Measurements from ENCODE around the gene FUT3. TPM values are rescaled to one million over a fixed set of nuclear protein-coding genes. Genes with fewer than 3 reads are reported as not detected.

Gene FUT3
- total and polyA plus RNA-seq, 2 of the 8 experiments (the other 6 are each of a cell fraction or from before 2014, with no cell fraction given): 0.15 to 0.63 TPM

DNA sequence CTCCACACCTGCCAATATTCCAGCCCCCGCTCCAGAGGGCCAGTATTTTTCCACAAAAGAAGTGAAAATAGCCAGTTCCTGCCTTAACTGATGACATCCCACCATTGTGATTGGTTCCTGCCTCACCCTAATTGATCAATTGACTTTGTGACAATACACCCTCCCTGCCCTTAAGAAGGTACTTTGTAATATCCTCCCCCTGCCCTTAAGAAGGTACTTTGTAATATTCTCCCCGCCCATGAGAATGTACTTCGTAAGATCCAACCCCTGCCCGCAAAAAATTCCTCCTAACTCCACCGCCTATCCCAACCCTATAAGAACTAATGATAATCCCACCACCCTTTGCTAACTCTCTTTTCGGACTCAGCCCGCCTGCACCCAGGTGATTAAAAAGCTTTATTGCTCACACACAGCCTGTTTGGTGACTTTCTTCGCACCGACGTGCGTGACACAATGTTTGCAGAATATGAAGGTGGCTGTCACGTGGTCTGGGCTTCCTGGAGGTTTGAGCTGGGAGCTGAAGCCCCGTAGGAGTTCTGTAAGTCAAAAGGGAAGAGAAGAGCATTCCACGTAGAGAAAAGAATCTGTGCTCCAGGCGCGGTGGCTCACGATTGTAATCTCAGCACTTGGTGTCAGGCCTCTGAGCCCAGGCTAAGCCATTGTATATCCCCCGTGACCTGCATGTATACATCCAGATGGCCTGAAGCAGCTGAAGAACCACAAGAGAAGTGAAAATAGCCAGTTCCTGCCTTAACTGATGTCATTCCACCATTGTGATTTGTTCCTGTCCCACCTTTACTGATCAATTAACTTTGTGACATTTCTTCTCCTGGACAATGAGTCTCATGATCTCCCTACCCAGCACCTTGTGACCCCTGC, 6.2 kb upstream of the FUT3 start (continued):
- TF ChIP-seq CHD7 (IDR thresholded peaks at IDR 0.05; ENCODE audit: insufficient replicate concordance, low read length): no peak
- TF ChIP-seq TAF1 (IDR thresholded peaks at IDR 0.05; ENCODE audit: low read depth, low read length): no peak
- no peak for TF ChIP-seq CTBP2 (IDR thresholded peaks at IDR 0.05; ENCODE audit: borderline replicate concordance, insufficient read depth, insufficient read length, low read length)
- TF ChIP-seq, protein P1, sequence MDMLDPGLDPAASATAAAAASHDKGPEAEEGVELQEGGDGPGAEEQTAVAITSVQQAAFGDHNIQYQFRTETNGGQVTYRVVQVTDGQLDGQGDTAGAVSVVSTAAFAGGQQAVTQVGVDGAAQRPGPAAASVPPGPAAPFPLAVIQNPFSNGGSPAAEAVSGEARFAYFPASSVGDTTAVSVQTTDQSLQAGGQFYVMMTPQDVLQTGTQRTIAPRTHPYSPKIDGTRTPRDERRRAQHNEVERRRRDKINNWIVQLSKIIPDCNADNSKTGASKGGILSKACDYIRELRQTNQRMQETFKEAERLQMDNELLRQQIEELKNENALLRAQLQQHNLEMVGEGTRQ (IDR thresholded peaks at IDR 0.05; ENCODE audit: low read length): no peak
- no peak for TF ChIP-seq RFX5 (IDR thresholded peaks at IDR 0.05; ENCODE audit: borderline replicate concordance, low read depth, low read length)
- TF ChIP-seq KDM1A (IDR thresholded peaks at IDR 0.05; ENCODE audit: borderline replicate concordance, low read length): no peak
- no peak for TF ChIP-seq RAD21 (IDR thresholded peaks at IDR 0.05 in 1 of 2, conservative IDR thresholded peaks at IDR 0.05 in 1 of 2; ENCODE audit: low read depth in 2 of 2, low read length in 2 of 2)
- TF ChIP-seq BACH1 (IDR thresholded peaks at IDR 0.05; ENCODE audit: low read length): no peak

Measured in H1 (cell line).